Measurements from ENCODE around the gene SLC26A8.

DNA sequence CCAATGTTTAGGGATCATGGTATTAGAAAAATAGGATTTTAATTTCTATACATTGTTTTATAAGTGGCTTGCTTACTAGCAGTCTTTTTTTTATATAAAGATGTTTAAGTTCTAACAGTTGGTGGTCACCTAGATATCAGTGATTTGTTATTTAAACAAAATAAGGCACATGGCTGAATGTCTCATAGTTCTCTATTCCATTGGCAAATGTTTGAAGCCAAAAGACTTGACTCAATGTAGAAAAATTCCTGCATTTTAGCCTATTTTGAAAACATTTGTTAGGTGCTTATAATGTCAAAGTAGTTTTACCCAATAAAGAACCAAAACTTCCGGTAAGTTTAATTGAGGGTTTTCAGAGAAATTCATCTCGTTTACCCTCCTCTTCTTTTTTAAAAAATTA lies 30.0 kb upstream of the SLC26A8 start:
- TF ChIP-seq, protein P1, sequence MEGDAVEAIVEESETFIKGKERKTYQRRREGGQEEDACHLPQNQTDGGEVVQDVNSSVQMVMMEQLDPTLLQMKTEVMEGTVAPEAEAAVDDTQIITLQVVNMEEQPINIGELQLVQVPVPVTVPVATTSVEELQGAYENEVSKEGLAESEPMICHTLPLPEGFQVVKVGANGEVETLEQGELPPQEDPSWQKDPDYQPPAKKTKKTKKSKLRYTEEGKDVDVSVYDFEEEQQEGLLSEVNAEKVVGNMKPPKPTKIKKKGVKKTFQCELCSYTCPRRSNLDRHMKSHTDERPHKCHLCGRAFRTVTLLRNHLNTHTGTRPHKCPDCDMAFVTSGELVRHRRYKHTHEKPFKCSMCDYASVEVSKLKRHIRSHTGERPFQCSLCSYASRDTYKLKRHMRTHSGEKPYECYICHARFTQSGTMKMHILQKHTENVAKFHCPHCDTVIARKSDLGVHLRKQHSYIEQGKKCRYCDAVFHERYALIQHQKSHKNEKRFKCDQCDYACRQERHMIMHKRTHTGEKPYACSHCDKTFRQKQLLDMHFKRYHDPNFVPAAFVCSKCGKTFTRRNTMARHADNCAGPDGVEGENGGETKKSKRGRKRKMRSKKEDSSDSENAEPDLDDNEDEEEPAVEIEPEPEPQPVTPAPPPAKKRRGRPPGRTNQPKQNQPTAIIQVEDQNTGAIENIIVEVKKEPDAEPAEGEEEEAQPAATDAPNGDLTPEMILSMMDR (IDR thresholded peaks at IDR 0.05), result no peak
- TF ChIP-seq POLR2AphosphoS5 (IDR thresholded peaks at IDR 0.05), result no peak

Data from breast epithelium (tissue), 3 donors.